ENCODE data around the gene MYO1C. TPM values are rescaled to one million over a fixed set of nuclear protein-coding genes. Genes with fewer than 3 reads are reported as not detected.
A peak's percentile ranks its signal among the peaks of the same experiment; 100 is the strongest.

MYO1C gene
- total RNA-seq, 1 donor from 2014 or later = 9.0 TPM

DNA sequence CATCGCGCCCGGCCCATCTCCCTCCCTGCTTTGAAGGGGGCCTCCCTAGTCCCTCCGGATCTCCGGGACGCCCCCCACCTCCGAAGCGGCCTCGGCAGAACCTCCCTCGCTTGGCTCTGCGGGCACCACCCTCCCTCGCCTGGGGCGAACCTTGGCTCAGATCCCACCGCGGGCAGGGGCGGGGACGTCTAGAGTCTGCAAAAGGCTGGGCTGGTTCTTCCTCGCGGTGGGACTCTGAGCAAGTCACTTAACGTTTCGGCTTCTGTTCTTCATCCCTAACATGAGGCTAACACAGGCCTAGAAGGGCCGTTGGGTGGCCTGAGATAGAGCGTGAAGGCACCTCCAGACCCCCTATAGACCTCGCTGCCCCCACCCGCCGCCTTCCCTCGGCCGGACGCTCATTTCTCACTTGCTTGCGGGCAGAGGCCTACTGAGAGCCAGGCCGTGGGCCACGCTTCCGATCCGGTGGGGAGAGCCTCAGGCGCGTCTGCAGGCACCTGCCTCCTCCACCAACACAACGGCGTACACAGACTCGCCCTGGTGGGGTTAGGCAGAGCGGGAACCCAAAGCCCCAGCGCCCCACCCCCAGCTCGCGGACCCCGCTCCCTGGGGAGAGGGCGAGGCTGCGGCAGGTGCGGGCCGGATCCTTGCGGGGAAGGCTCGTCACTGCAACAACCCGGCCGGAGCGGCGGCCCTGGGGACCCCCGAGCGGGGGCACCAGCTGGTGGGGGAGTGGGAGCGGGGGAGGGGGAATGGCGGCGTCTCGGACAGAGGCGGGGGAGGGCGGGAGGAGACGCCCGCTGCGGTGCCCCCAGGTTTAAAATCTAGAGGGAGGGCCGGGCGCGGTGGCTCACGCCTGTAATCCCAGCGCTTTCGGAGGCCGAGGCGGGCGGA is 5.4 kb downstream of the MYO1C start:
- DNase-seq (ENCODE audit: low spot score in 2 of 2) = peak in 1 of 2 donors; percentile 50
- FAIRE-seq = no peak

DNA sequence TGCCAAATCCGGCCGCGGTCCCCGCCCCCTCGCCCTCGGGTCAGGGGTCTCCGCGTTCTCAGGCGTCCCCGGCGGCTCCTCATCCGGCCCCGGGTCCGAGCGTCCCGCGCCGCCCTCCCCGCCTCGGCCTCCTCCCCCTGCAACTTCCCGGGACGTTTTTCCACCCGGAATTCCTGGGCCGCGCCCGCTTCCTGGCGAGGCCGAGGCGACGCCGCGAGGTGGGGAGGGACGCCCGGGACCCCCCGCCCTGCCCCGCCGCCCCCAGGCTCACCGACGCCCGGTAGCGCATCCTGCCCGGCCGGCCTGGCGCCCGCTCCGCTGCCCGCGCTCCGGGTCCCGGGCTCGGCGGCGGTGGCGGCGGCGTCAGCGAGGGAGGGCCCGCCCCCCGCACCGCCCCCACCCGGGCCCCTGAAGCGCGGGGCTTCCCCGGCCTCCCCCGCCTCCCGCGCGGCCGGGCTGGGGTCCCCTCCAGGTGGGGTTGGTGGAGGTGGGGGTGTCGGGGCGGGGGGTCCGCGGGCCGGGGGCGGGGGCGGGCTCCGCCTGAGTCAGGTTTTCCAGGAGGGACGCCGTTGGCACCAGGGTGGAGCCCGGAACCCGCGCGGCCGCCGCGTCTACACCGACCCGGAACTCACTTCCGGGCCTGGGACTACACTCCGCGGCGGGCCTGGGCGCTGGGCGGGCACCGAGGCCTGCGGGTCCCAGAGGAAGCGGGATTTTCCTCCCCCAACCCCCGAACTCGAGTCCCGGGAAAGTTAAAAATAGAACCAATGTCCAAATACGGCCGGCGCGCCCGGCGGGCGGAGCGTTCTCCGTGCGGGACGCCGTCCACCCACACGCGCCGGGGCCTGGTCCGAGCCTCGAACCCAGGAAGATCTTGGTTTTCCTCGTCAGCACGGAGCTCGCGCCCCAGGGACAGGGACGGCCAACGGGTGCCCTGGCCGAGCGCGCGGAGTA is 6.8 kb downstream of the MYO1C start:
- FAIRE-seq (no peak), DNase-seq (ENCODE audit: low spot score in 2 of 2) (peak in 1 of 2 donors; percentile 71)

DNA sequence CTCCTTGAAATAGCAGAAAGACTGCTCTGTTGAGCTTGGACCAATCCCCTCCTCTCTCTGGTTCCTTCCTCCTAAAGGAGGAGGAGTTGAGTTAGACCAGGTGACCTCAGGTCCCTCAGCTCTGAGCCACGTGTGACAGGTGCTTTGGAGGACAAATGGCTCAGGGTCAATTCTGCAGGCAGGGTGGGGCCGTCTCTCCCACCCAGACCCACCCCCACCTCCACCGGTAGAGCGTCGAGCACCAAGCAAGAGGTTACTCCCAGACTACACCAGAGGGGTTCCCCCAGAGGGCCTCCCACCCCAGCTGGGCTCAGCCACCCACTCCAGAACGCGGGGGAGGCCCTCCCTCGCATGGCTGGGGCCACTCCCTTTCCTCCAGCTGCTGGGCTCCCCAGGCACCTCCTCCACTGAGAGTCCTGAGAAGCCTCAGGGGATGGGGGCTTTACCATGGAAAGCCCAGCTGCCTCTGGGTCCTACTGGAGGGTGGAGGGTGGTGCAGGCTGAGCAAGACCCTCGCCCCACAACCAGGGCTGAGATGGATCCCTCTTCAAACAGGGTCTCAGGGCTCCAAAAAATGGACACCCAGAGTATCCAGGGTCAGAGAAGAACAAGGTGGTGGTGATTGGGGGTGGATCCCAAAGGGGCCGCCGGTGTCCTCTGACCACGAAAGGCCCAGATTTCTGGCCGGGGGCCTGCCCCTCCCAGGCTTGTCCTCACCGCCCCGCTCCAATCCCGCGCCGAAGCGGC is 7.6 kb downstream of the MYO1C start:
- FAIRE-seq (no peak), DNase-seq (ENCODE audit: low spot score in 2 of 2) (no peak)

DNA sequence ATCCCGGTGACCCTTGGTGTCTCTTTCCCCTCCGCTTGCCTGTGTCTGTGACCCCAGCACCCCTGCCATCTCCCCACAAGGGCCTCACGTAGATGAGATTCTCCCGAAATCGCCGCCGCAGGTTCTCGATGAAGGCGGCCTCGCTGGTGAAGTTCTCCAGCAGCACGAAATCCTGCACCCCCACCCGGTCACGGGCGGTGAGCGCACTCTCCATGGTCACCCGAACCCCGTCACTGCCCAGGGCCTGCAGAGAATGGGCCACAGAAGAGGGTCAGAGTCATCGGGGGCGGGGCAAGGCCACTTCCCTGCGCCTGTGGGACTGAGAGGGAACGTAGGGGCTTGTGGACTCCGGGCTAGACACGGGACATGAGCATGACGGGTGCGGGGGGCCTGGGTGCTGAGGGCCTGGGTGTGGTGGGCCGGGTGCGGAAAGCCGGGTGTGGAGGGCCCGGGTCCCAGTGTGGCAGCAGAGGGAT is 8.4 kb downstream of the MYO1C start:
- DNase-seq (ENCODE audit: low spot score in 2 of 2) (no peak), FAIRE-seq (no peak)

DNA sequence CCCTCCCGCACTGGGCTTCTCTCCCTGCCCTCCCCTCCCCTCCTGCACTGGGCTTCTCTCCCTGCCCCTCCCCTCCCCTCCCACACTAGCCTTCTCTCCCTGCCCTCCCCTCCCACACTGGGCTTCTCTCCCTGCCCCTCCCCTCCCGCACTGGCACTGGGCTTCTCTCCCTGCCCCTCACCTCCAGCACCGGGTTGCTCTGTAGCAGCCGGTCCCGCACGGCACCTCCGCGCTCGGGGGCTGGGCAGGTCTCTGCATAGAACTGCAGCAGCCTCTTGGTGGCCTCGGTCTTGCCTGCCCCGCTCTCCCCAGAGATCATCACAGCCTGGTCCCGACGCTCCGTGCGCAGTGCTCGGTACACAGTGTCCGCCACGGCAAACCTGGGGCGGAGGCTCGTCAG is 9.8 kb downstream of the MYO1C start:
- FAIRE-seq = no peak
- no peak for DNase-seq (ENCODE audit: low spot score in 2 of 2)

DNA sequence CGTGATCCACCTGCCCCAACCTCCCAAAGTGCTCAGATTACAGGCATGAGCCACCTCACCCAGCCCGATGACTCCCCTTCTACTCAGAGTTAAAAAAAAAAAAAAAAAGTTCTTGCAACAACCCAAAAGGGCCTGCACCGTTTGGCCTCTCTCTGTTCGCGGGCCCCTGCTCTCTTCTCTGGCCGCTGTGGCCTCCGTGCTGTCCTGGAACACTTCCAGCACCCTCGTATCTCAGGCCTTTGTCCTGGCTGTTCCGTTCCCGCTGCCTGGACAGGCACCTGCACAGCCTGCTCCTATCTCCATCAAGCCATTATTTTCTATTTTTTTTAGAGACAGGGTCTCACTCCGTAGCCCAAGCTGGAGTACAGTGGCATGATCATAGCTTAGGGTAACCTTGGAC is 10.8 kb downstream of the MYO1C start:
- DNase-seq (ENCODE audit: low spot score in 2 of 2) (no peak), FAIRE-seq (no peak)

DNA sequence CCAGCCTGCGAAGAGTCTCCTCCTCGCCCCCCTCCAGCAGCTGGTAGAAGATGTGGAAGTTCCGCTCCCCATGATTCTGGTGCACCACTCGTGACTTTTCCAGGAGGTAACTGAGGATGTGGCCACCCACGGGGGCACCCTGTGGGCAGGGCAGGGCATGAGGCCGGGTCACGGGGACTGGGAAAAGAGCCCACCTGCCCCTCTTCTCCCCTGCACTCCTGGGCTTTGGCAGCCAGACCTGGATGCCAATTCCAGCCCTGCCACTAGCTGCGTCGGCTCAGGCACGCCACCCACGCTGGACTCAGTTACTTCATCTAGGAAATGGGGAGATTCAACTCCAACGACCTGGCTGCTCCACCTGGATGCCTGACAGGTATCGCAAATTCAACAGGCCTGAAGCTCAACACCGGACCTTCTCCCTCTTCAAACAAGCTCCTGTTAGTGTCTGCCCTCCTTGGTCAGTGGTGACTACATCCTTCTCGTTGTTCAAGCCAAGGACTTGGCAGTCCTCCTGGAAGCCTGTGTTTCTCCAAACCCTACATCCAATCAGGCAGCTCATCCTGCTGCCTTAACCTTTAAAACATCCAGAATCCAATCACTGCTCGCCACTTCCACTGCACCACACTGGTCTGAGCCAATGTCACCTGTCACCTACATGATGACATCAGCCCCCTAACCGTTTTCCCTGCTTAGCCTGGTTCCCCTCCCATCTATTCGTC is 11.6 kb downstream of the MYO1C start:
- DNase-seq (ENCODE audit: low spot score in 2 of 2) (no peak), FAIRE-seq (no peak)

DNA sequence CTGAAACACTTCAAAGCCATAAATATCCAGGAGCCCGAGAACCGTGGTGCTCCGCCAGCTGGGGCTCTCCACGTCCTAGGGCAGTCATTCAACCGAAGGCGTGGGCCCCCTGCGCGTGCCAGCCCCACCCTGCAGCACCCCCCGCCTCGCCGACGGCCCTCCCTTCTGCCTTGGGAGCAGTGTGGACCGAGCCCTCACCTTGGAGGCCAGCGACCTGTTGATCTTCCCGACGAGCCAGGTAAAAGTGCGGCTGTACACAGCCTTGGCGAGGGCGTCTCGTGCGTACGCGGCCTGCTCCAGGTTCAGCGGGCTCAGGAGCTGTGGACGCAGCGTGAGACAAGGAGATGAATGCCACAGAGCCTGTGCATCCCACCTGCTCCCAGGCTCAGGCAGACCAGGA is 14.1 kb downstream of the MYO1C start:
- FAIRE-seq = no peak

DNA sequence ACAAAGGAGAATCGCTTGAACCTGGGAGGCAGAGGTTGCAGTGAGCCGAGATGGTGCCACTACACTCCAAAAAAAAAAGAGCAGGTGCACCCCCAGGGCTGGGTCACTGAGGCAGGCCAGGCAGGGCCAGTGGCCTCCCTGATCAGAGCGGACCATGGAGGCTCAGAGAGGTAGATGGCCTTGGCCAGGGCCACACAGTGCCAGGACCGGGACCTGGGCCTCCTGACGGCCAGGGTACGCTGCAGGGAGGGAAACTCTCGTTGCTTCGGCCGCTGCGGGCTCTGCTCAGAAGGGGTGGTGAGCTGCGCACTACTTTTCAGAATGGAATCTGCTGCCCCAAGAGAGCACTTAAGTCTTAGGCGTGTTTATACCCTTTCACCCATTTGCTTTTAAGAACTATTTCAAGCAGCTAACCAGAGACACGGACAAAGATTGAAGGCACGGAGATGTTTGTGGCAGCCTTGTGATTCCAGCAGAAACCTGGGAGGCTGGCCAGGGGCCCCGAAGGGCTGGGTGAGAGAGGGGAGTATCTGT is 17.1 kb downstream of the MYO1C start:
- DNase-seq (ENCODE audit: low spot score in 2 of 2) (no peak), FAIRE-seq (no peak)

More for the DNA sequence above, 14.1 kb downstream of the MYO1C start:
- no peak for DNase-seq (ENCODE audit: low spot score in 2 of 2)

DNA sequence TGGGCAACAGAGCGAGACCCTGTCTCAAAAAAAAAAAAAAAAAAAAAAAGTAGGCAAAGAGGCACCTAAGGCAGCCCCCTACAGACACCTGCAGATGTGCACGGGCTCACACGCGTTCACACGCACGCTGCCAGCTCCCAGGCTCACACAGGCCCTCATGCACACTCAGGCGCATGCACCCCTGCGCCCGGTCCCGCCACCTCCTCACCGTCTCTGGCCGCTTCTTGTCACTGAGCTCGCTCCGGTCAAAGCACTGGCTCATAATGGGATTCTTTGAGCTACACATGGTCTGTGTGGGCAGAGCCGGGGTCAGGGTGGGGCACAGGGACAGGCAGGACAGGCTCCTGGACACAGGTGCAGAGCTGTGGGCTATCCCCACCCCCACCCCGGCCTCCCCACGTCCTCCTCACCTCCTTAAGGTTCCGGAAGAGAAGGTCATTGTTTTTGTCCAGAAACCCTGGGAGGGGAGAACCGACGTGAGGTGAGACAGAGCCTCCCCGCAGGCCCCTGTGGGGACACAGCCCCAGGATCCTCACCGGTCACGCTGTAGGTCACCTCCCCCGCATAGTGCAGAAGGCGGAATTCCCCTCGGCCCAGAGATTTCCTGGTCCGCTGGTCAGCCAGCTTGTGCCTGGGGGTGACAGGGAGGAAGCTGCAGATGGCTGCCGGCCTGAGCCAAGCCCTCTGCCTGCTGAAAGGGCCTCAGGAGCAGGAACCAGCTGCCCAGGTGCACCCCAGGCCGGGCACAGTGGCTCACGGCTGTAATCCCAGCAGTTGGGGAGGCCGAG is 17.9 kb downstream of the MYO1C start:
- DNase-seq (ENCODE audit: low spot score in 2 of 2) (no peak), FAIRE-seq (no peak)

DNA sequence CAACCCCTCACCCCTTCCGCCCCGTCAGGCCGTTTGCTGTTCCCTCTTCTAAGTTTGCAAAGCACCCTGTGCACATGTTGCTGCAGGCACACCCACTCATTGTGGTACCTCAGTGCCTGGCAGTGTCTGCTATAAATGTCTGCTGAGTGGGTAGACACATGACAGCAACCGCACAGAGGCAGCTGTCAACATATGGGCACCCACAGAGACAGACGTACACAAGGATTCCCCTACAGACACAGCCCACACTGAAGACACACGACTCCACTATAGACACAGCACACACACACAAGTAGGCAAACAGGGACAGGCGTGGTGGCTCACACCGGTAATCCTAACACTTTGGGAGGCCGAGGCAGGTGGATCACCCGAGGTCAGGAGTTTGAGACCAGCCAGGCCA is 18.6 kb downstream of the MYO1C start:
- DNase-seq (ENCODE audit: low spot score in 2 of 2) (peak in 1 of 2 donors; percentile 66), FAIRE-seq (no peak)

DNA sequence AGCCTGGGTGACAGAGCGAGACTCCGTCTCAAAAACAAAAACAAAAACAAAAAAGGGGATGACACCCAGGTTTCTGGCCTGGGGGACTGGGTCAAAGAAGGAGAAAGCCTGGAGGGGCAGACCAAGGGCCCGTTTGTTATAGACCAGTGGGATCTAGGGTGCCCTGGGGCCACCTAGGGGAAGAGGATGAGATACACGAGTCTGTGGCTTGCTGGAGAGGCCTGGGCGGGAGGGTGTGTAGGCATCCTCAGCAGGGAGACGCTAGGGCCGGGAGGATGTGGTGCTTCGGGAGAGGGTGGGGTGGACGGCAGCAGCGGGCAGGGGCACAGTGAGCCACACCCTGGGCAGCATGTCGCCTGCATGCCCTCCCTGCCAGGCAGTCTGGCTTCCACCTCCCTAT is 19.3 kb downstream of the MYO1C start:
- no peak for FAIRE-seq
- no peak for DNase-seq (ENCODE audit: low spot score in 2 of 2)

DNA sequence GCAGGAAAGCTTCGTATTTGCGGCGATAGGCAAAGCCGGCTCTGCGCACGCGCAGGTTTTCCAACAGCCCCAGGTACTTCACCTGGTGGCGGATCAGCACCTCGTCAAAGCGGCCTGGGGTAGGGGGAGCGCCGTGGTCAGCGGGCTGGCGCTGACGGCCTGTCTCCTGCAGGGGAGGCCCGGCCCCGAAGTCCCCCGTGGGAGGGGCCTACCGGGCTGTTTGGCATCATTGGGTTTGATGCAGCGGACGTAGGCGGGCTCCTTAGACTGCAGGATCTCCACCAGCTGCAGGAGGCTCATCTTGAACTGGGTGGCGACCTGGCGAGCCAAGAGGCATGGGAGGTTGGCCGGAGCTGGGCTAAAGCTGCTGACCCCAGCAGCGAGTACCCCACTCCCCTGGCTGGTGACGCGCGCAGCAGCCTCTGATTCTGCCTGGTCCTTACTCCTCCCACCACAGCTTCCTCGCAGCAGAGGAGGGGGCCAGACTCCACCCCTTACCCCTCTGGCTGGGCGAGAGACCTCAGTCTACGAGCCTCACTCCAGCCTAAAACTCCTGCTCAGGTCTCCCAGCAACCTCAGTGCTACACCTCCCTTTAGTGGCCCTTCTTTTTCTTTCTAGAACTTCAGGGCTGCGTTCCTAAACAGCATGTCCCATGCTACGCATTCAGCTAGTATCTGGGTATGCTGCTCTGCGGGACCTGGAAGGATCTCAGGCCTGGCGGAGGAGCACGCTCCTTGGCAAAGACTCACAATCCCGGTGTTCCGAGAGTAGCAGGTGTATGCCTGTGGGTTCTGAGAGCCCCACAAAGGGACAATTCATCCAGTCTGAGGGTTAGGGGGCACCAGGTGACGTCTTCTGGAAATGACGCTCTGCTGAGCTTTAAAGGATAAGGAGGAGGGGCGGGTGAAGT is 20.3 kb downstream of the MYO1C start:
- DNase-seq (ENCODE audit: low spot score in 2 of 2) (no peak), FAIRE-seq (no peak)

DNA sequence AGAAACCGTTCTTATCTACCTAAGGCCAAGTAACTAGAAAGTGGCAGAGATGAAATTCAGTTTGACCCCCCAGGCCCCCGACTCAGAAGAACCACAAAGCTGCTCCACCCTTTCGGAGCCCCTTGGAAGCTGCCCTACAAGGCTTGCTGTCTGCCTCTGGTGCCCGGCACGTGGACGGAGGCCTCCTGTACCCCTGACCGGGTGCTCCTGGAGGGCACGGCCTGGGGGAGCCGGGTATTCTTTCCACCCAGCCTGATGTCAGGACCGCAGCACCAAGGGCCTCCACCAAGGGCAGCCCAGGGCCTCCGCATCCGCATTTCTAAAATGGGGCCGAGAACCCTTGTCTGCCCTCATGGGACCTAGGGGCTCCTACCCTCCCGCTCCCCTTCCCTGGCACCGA is 21.0 kb downstream of the MYO1C start:
- no peak for DNase-seq (ENCODE audit: low spot score in 2 of 2)
- FAIRE-seq = no peak

DNA sequence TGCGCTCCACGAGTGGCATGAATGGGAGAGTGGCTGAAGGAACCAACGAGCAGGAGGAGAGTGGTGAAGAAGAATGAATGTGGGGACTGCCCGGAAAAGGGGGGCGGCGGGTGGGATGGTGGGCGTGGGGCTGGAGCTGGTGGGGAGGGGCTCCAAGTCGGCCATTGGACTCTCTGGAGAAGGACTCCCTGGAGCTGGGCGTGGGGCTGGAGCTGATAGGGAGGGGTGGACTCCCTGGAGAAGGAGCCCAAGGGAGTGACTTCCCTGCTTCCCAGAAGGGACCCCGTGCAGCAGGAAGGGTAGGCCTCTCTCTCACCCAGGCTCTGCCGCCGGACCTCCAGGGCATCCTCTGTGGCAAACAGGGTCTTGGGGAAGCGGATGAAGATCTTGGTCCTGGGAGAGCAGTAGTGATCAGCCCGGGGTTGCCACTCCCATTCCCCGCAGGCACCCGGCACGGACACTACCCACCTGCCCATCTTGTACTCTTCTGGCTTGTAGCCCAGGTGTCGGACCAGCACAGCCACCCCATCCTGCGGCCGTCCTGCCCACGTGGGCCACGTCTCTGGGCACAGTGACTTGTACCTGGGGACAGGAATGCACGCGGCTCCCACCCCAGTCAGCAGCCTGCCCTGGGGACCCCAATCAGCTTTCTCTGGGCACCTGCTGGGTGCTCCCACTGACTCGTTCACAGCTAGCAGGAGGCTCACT is 21.6 kb downstream of the MYO1C start:
- DNase-seq (ENCODE audit: low spot score in 2 of 2) = no peak
- no peak for FAIRE-seq

DNA sequence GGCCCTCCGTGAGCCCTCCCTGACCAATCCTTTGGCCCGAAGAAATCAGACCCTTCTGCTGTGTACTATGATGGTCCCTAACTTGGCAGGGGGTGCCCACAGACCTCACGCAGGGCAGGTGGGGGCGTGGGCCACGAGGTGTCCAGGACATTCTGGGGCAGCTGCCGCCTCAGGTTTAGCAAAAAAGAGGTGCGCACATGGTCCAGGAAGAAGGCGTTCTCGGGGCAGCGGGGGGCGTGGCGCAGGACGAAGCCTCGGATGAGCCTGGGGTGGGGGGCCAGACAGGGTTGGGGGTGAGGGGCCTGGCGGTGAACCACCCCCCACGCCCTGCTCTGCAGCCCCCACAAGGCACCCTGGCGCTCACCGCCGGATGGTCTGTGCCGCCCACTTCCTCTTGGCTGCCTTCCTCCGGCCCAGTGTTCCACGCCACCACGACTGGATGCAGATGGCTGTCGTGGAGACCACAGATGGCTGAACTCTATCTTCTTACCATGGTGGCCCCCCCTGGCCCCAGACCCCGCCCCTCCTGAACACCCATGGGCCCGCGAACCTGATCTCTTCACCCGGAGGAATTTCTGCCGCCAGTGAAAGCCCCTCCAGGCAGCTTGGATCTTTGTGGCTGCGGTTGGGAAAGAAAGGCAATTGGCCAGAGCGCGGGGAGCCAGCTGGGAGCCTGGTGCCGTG is 22.3 kb downstream of the MYO1C start:
- FAIRE-seq (no peak), DNase-seq (ENCODE audit: low spot score in 2 of 2) (no peak)
